Muscle of back (tissue), 11 donors: ENCODE measurements around the gene MLH3. TPM values are rescaled to one million over a fixed set of nuclear protein-coding genes. Genes with fewer than 3 reads are reported as not detected.
"Not testable (repeated sequence)": the region's sequence is repeated elsewhere in the genome, so short reads cannot be mapped to it uniquely, and the experiment has no call there.

ENCODE experiments used
- DNase-seq, 3 donors: peaks; one replicate each; pipeline versions ENCODE4 v3.0.0 to v3.0.0-alpha.2; 2013
- polyA plus RNA-seq, 10 donors: library from polyadenylated mRNA; unstranded; fragments of 120-200 nt; gene quantifications; one replicate each; pipeline ENCODE4 v1.2.1, GENCODE V29; 2013; ENCODE audit not compliant: insufficient read length in 10 of 10

Gene MLH3
- polyA plus RNA-seq, 10 donors, result 15.0 to 31.9 (median 20.7) TPM

DNA sequence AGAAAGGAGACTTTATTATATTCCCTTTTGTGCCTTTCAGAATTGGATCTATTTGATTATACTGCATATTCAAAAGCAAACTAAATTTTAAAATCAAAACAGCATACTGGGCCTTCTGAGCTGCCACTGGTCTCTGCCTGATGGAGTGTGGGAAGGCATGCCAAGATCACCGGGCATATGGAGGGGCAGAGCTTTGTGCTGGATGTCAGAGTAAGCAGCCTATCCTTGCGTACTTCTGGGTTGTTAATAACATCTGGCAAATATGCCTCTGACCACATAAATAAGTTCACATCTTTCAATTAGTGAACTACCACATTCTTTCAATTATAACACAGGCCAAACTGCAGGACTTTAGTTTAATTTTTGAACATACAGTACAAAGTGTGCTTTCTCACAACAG, 18.3 kb downstream of the MLH3 start:
- DNase-seq, result no peak

GRCh38 chr14:75030147-75030546, 21.1 kb downstream of the MLH3 start:
- no peak for DNase-seq

DNA sequence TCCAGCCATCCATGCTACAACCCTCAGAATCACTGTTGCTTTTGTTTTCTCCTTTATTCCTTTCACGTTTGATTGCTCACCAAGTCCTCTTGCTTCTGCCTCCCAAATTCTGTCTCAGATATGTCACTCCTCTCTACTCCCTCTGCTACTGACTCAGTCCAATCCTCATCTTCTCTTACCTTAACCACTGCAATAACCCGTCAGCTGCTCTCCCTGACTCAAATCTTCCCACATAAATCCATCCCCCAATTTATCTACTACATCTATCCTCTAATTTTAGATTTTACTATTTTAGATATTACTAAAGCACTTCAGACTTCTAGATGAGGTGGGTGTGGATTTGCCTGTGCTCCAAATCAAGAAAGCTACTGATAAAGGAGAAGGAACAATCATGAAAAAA, 25.4 kb downstream of the MLH3 start:
- no peak for DNase-seq

- no peak for DNase-seq
Observed at GRCh38 chr14:75025082-75025481, 26.2 kb downstream of the MLH3 start.

- DNase-seq, result no peak
Observed at GRCh38 chr14:75023108-75023507, 28.2 kb downstream of the MLH3 start.

GRCh38 chr14:75022655-75023054, 28.6 kb downstream of the MLH3 start:
- no peak for DNase-seq

GRCh38 chr14:75018694-75019093, 32.6 kb downstream of the MLH3 start:
- DNase-seq, result no peak

GRCh38 chr14:75016815-75017214, 34.5 kb downstream of the MLH3 start:
- DNase-seq, result no peak

DNA sequence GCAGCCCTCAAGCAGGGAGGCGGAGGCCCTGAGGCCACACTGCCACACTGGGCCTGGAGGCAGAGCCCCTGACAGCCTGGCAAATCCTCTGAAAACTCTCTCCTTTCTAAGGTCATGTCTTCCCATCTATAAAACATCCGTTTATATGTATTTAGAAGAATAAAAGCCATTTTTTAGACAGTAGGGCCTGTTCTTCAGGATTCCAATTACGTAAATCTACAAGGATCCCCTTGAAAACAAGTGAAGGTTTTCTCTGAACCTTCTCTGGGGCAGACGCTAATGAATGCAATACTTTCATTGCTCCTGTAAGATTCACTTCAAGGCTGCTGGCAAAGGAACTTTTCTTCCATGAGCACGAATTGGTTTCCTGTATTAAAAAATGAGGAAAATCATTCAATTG, 35.8 kb downstream of the MLH3 start:
- DNase-seq, result no peak

GRCh38 chr14:75013290-75013689, 38.0 kb downstream of the MLH3 start:
- DNase-seq, result no peak

DNA sequence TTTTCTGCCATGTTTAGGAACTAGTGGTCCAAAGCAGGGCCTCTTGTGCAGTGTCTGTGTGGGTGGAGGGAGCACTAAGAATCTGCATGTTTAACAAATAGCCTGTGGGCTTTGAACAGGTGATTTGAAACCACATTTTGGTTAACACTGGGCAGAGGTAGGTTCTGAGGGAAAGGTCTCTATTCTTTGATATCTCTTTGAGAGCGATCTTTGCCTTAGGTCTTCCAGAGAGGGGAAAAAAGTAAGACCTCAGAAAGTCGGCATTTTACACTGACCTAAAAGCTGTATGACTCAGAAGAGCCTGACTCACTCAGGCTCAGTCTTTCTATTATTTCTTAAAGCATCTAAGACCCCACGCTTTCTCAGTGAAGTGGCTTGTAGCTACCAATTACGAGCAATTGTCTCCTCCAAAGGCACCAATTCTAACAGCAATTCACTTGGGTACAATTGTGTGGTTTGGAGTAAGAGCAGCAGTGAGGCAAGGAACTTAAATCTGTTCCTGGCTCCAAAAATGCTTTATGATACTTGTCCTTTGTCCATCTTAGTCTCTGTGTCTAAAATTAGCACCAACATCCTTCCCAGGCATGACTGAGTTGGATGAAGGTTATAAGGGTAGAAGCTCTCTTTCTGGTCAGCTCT, 39.8 kb downstream of the MLH3 start:
- peak; percentile 22 to 45 (median 34) for DNase-seq

DNA sequence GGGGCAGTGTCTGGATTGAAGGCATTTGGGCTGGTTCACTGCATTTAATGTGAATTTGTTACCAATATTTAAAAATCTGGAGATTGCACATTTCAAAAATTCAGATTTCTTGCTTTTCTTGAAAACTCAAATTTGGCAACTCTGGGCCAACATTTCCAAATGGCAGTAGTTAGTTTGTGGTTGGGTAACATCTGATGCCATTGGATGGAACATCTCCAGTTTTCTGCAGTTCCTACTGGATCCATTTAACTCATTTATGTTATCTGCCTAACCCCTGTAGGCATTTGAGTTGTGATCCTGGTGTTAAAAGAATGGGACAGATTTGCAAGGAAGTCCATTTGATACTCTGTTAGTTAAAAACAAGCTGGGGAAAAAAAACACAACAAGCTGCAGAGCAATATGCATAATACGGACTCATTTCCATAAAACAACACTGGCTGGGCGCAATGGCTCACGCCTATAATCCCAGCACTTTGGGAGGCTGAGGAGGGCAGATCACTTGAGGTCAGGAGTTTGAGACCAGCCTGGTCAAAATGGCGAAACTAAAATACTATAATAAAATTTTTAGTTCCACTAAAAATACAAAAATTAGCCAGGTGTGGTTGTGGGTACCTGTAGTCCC, 40.7 kb downstream of the MLH3 start:
- DNase-seq, result no peak

DNA sequence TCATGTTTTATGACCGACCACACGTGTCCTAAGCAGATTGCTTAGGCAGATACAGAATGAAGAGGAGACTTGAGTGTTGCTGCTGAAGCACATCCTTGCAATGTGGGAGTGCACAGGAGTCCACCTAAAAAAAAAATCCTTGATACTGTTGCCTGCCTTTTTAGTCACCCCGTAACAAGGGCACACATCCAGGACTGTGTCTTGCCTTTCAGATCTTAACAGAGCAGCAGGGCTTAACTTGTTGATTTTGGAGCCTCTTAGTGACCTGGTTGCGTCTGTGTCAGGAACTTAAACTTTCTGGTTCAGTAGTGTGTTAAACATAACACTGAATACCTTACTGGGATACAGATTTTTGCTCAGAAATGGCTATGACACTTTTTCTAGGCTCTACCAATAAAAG, 42.1 kb downstream of the MLH3 start:
- DNase-seq, result no peak

DNA sequence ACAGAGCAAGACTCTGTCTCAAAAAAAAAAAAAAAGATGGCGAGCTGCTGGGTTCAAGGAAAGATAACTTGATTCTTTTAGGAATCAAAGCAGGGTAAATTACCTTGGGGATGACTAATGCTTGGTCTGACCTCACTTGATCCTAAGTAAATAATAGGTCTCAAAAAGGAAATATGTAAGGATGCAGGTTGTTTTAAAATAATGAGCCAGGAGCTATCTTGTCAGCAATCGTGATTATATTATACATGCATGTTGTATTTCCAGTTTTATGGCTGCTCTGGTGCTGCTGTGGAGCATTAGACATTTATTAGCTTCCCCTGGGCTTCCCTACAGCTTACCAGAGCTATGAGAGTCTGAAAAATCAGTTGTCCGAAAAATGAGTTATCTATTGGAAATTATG, 45.9 kb downstream of the MLH3 start:
- DNase-seq, result no peak

GRCh38 chr14:75003250-75004027, 47.8 kb downstream of the MLH3 start:
- DNase-seq, result no peak

DNA sequence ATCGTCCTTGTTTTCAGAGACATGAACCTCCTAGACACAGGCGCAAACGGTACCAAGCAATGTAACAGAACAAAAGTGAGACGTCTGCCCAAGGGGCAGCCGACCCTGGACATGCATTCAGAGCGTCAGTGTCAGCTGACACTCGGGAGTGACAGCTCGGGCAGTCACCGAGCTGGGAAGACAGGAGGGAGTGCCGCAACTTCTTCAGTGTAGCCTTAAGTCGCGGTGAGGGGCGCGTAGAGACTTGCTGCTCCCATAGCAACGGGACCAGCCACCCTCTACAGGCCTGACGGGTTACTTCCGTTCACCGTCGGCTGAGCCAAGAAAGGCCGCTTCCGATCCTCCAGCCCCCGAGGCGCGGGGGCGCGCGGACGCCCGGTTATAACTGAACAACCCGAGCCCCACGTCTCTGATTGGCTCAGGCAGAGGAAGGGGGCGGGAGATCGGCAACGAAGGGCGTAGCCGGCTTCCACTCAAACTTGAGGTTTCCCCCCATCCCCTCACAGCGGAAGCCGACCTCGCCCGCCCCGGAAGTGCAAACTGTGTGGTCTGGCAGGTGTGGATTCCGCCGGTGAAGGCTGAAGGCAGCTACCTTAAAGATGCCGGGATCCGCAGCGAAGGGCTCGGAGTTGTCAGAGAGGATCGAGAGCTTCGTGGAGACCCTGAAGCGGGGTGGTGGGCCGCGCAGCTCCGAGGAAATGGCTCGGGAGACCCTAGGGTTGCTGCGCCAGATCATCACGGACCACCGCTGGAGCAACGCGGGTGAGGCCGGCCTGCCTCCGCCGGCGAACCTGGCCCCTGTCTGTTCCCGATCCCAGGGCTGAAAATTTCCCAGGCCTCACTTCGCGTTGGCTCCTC, 48.6 kb downstream of the MLH3 start, which contains the start of gene EIF2B2:
TSS of gene EIF2B2 (plus strand) at position 530 of the 858 bp plus-strand sequence. CDS start at position 600, 70 bp downstream.
- DNase-seq, result peak; percentile 97 to 99 (median 98)

DNA sequence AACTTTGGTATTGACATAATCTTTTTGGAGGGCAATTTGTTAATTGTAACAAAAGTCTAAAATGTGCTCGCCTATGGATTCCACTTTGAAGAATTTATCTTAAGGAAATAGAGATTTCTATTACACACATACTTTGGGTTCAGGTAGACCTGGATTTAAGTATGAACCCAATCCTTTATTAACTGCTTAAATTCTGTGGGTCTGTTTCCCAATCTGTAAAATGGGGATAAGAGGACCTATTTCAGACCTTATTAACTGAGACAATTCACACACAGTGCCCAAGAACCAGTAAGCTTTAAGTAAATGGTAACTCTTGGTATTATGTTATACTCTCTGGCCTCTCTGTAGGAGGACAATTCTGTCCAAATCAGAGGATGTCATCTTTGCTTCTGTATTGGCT, 49.4 kb downstream of the MLH3 start:
- no peak for DNase-seq

DNA sequence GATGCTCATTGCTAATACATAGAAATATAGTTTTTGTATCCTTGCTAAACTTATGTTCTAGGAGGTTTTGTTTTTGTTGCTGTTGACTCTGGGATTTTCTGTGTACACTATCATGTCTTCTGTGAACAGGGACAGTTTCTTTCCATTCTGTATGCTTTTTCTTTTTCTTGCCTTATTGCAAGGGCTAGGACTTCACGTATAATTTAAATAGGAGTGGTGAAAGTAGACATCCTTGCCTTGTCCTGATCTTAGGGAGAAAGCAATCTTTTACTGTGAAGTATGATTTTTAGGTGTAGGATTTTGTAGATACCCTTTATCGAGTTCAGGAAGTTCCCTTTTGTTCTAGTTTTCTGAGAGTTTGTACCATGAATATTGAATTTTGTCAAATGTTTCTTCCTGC, 50.0 kb downstream of the MLH3 start:
- no peak for DNase-seq

- DNase-seq, result not testable (repeated sequence)
Observed at GRCh38 chr14:74995781-74996180, 55.5 kb downstream of the MLH3 start.

DNA sequence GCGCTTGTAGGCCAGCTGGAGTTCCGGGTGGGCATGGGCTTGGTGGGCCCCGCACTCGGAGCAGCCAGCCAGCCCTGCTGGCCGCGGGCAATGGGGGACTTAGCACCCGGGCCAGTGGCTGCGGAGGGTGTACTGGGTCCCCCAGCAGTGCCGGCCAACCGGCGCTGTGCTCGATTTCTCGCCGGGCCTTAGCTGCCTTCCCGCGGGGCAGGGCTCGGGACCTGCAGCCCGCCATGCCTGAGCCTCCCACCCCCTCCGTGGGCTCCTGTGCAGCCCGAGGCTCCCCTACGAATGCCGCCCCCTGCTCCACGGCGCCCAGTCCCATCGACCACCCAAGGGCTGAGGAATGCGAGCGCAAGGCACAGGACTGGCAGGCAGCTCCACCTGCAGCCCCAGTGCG, 57.1 kb downstream of the MLH3 start:
- not testable (repeated sequence) for DNase-seq

DNA sequence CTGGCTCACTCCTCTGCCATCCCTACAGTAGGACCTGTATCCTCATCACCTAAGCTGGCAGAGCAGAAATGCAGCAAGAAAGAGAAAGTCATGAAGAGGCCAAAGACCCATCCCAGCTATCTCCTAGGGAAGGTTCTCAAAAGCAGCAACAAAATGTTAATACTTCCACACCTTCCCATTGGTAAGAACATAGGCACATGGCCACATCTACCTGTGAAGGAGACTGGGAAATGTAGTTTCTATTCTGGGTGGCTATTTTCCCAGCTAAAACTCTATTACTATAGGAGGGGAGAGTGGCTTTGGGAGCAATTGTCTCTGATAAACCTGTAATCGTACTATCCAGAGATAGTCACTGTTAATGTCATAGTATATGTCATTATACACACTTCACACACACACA, 62.3 kb downstream of the MLH3 start:
- DNase-seq, result no peak

- DNase-seq, result no peak
Observed at GRCh38 chr14:74988131-74988530, 63.1 kb downstream of the MLH3 start.
